NCI-H345 (cell line): Measurements from ENCODE around the gene CSNK2A2.

ENCODE experiments used
- DNase-seq: peaks from one replicate; lab custom pipeline; 2025; lab: John Stamatoyannopoulos, UW

Gene CSNK2A2

DNA sequence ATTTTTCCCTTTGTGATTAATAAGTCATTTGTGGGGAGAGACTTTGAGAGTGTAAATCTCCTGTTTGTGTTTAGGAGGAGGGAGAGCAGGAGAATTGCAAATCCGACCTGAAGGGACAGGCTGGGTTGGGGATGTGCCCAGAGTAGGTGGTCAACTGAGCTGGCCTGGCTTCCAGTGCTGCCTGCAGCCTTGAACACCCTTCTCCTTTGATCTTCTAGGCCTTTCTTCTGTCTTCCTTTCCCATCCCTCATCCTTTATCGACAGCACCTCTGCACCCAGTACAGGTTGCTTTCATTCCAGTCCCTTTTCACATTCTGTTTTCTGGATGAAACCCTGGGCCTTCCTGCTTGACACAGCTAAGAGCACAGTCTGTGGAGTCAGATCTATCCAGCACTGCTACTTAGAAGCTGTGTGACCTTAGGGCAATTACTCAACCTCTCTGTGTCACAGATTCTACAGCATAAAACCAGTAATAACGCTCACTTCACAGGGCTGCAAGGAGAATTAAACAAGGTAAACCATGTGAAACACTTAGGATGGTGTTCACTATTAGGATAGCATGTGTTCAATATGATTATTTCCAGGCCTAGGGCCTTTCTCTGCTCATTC is 1.0 kb upstream of the CSNK2A2 start:
- no peak for DNase-seq

GRCh38 chr16:58197314-58198012 is 443 bp downstream of the CSNK2A2 start:
- DNase-seq: no peak

- no peak for DNase-seq
These were observed 1.0 kb downstream of the CSNK2A2 start for GRCh38 chr16:58196898-58197313.

GRCh38 chr16:58195771-58196170 is 2.1 kb downstream of the CSNK2A2 start:
- DNase-seq: no peak

GRCh38 chr16:58195344-58195743 is 2.6 kb downstream of the CSNK2A2 start:
- DNase-seq: no peak

- no peak for DNase-seq
These were observed 3.1 kb downstream of the CSNK2A2 start for GRCh38 chr16:58194790-58195189.

DNA sequence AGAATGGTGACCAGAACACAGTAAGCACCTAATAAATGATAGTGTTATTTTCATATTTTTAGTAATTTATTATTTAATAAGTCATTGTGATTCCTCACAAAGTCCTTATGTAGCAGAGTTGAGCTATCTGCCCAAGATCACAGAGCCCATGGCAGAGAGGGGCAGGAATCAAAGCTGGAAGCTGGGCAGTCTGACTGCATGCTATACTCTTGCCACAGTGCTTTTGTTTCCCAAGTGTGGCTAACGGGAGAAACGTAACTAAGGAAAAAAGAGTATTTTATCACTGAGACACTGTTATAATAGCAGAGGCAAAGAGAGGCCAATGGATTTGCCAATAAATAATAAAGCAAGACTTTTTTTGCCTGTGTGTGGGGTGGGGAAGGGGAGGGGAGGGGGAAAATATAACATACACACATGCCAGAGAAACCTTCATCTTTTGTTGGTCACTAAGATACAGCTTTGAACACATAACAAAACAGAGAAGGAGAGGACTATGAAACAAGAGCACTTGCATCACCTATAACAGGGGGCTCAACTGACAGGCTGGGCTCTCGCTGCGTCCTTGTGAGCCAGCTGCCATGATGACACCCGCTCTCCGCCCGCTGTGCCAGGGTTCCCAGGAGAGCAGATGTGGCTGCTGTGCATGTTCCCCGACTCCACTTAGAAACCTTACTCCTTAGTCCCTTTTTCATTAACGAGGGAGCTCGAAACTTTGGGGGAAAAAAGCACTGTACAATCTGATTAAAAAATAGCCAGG is 10.1 kb downstream of the CSNK2A2 start:
- DNase-seq: no peak

DNA sequence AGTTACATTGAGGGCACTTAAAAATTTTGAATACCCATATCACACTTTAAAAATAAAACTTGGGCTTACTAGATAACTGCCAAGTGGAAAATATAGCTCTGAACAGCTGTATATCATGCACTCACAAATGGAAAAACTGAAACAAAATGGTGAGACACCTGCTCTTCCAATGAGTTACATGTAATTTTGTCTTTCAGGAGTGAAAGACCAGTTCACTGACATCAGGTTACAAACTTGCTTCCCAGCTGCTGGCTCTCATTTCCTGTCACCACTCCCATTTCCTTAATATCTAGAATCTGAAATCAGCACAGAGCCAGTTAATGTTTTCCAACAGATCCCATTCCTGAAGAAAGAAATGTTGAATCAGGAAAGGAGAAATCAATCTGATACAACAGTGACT is 10.8 kb downstream of the CSNK2A2 start:
- DNase-seq: no peak

- DNase-seq: no peak
These were observed 11.5 kb downstream of the CSNK2A2 start for GRCh38 chr16:58186176-58186944.

GRCh38 chr16:58177353-58177710 is 20.6 kb downstream of the CSNK2A2 start:
- DNase-seq: no peak

- DNase-seq: no peak
These were observed 21.1 kb downstream of the CSNK2A2 start for GRCh38 chr16:58176608-58177352.

DNA sequence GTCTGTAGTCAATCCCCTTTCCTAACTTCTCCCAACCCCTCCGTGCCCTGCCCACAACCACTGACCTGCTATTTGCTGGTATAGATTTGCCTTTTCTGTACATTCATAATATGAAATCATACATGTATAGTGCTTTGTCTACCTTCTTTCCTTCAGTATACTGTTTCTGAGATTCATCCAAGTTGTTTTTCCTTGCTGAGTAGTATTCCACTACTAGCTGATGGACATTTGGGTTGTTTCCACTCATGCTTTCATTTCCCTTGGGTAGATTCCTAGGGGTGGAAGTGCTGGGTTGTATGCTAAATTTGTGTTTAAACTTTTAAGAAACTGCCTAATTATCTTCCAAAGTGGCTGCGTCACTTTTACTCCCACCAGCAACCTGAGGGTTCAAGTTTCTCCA is 27.7 kb downstream of the CSNK2A2 start:
- DNase-seq: no peak

- no peak for DNase-seq
These were observed 37.1 kb downstream of the CSNK2A2 start for GRCh38 chr16:58160855-58161254.

DNA sequence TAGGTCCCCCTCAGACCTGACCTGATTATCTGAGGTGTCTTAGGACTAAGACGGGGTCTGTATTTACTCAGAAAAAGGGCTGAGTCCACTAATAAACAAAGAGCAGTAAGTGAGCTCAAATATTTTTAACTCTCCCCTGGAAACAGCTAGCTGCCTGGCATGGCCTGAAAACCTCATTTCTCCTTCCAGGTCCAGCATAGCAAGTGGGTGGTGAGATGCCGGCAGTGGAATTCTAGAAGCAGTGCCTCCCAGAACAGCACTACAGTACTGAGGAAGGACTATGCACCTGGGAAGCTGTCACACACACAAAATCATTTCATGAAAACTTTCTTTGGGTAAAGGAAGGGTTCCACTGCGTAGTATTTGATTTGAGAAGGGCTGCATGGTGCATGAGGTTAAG is 39.2 kb downstream of the CSNK2A2 start:
- no peak for DNase-seq

DNA sequence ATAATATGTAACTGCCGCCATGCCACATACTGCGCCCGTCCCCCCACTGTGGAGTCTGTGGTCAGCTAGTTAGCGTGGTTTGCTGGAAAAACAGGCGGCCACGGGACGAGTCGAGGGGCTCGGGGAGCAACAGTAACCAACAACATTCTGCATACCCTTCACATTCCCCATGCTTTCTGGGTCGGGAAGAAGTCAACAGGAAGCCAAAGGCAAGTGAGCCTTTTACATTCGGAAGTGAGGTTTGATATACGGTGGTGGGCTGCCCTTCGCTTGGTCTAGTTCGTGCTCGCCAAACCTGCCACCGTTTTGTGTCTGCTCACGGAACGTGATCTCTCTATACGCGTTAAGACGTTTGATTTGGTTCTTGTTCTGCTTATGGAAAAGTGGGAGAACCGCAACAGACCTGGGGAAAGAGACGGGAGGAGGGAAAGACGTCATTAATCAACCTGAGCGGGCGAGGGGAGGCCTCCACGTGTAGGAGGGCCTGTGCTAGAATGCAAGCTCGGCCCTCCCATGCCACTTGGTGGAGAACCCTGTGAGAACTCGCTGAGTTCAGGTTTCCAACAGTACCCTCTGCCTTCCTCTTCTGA is 39.9 kb downstream of the CSNK2A2 start:
- DNase-seq: no peak

- no peak for DNase-seq
These were observed 40.7 kb downstream of the CSNK2A2 start for GRCh38 chr16:58157239-58157638.

GRCh38 chr16:58155839-58156238 is 42.1 kb downstream of the CSNK2A2 start:
- no peak for DNase-seq

DNA sequence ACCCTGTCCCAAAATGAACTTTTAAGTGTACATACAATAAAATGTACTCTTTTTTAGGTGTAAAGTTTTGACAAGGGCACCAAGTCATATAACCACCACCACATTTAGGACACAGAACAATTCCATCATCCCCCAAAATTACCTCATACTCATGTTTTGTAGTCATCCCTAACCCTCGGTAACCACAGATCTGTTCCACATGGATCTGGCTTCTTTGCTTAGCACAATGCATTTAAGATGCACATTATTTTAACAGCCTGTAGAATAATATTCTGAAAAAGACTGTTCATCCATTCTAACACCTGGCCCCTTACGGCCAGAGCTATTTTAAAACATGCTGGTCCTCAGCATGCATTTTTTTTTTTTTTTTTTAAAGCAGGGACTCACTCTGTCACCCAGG is 43.6 kb downstream of the CSNK2A2 start:
- no peak for DNase-seq

DNA sequence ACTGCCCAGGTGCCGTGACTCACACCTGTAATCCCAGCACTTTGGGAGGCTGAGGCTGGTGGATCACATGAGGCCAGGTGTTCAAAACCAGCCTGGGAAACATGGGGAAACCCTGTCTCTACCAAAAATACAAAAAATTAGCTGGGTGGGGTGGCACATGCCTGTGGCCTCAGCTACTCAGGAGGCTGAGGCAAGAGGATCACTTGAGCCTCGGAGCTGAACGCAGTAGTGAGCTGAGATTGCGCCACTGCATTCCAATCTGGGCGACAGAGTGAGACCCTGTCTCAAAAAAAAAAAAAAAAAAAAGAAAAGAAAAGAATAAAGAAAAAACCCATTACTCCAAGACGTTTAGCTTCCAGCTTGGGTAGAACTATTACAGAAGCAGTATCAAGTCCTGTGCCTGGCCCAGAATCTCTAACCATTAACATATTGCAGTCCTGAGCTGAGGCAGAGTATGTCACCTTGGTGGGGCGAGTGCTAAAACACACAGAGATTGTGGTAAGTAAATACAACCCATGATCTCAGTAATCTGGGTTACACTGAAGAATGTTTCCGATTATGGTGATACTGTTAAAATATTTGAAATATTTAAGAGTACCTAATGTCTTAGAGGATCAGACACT is 45.5 kb downstream of the CSNK2A2 start:
- no peak for DNase-seq

GRCh38 chr16:58148526-58148925 is 49.4 kb downstream of the CSNK2A2 start:
- DNase-seq: no peak

- no peak for DNase-seq
These were observed 49.8 kb downstream of the CSNK2A2 start for GRCh38 chr16:58148099-58148498.
